Mononuclear cell (primary cell): ENCODE measurements around the gene ZNF154. TPM values are rescaled to one million over a fixed set of nuclear protein-coding genes. Genes with fewer than 3 reads are reported as not detected.
A peak's percentile ranks its signal among the peaks of the same experiment; 100 is the strongest.

Experiments
- H3K27me3 ChIP-seq: 2 replicates; pipeline ENCODE4 v1.6.0; 2011; ENCODE audit warnings: low read length, control low read depth; ENCODE audit not compliant: insufficient read depth
- H3K4me1 ChIP-seq: 2 replicates; pipeline ENCODE4 v1.5.1; 2011; ENCODE audit warnings: mild to moderate bottlenecking, low read length, control low read depth; ENCODE audit not compliant: insufficient read depth
- H3K4me3 ChIP-seq: 2 replicates; pipeline ENCODE4 v1.5.1; 2011; ENCODE audit warnings: mild to moderate bottlenecking, low read length, moderate library complexity
- H3K9me3 ChIP-seq: 2 replicates; pipeline ENCODE4 v1.5.1; 2011; ENCODE audit warnings: low read depth, mild to moderate bottlenecking, control low read depth, low read length
- total RNA-seq: library from RNA; depleted of rRNA; stranded (reverse); fragments of >200 nt; gene quantifications from one replicate; pipeline ENCODE4 v1.2.3, GENCODE V29; 2012

ZNF154 gene
- total RNA-seq, 1 donor, result 5.5 TPM

GRCh38 chr19:57701625-57702024 lies 7.4 kb downstream of the ZNF154 start:
- Histone ChIP-seq H3K4me1 (no peaks in the 10 kb centered on the region), H3K9me3 (peaks cover 47% of the 10 kb centered on the region), H3K4me3 (no peak overlapping the region), H3K27me3 (no peaks in the 10 kb centered on the region)

GRCh38 chr19:57689750-57690149 lies 19.3 kb downstream of the ZNF154 start:
- H3K4me1 ChIP-seq, result no peaks in the 10 kb centered on the region
- H3K27me3 ChIP-seq, result no peaks in the 10 kb centered on the region
- peaks cover 67% of the 10 kb centered on the region for H3K9me3 ChIP-seq
- H3K4me3 ChIP-seq, result no peak overlapping the region

DNA sequence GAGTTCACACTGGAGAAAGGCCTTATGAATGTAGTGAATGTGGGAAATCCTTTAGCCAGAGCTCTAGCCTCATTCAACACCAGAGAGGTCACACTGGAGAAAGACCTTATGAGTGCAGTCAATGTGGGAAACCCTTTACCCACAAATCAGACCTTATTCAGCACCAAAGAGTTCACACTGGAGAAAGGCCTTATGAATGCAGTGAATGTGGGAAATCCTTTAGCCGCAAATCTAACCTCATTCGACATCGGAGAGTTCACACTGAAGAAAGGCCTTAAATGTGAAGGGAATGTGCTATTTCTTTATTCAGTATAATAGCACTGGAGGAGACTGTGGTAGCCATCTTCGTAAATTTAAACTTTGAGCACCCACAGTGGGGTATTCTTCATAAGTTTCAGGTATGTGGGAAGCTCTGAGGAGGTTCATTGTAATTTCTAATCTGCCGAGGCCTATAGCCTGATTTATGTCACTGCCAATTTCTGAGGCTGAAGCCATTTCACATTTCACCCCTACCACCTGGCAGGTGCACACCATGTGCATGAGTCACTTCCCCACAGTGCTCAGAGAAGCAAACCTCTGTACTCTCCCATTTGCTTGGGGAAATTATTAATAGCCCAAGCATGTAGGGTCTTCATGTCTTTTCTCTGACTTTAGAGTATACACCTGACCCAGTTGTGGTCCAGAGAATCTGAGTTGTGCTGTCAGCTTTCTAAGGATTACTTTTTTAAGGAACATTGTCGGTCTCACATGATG lies 20.8 kb downstream of the ZNF154 start:
- peaks cover 83% of the 10 kb centered on the region for H3K9me3 ChIP-seq

DNA sequence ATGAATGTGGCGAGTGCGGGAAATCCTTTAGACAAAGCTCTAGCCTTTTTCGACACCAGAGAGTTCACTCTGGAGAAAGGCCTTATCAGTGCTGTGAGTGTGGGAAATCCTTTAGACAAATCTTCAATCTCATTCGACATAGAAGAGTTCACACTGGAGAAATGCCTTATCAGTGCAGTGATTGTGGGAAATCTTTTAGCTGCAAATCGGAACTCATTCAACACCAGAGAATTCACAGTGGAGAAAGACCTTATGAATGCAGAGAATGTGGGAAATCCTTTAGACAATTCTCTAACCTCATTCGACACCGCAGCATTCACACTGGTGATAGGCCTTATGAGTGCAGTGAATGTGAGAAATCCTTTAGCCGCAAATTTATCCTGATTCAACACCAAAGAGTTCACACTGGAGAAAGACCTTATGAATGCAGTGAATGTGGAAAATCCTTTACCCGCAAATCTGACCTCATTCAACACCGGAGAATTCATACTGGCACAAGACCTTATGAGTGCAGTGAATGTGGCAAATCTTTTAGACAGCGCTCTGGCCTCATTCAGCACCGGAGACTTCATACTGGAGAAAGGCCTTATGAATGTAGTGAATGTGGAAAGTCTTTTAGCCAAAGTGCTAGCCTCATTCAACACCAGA lies 21.5 kb downstream of the ZNF154 start:
- peaks cover 86% of the 10 kb centered on the region for H3K9me3 ChIP-seq
- peaks cover 11% of the 10 kb centered on the region for H3K4me1 ChIP-seq
- no peaks in the 10 kb centered on the region for H3K27me3 ChIP-seq
- H3K4me3 ChIP-seq, result no peak overlapping the region

More for the DNA sequence above, 20.8 kb downstream of the ZNF154 start:
- Histone ChIP-seq H3K4me3 (no peak overlapping the region), H3K27me3 (no peaks in the 10 kb centered on the region), H3K4me1 (peaks cover 4% of the 10 kb centered on the region)

DNA sequence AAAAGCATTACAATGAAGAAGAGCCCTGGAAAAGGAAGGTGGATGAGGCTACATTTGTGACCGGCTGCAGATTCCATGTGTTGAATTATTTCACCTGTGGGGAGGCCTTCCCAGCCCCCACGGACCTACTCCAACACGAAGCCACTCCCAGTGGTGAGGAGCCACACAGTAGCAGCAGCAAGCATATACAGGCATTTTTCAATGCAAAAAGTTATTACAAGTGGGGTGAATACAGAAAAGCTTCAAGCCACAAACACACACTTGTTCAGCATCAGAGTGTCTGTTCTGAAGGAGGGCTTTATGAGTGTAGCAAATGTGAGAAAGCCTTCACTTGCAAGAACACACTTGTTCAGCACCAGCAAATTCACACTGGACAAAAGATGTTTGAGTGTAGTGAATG lies 22.3 kb downstream of the ZNF154 start:
- Histone ChIP-seq H3K4me1 (peaks cover 15% of the 10 kb centered on the region), H3K9me3 (peaks cover 86% of the 10 kb centered on the region), H3K4me3 (no peak overlapping the region), H3K27me3 (no peaks in the 10 kb centered on the region)

- H3K9me3 ChIP-seq, result peaks cover 52% of the 10 kb centered on the region
- peaks cover 15% of the 10 kb centered on the region for H3K4me1 ChIP-seq
- peak overlapping the region; percentile 70 for H3K4me3 ChIP-seq
- H3K27me3 ChIP-seq, result peaks cover 9% of the 10 kb centered on the region
These were observed 26.7 kb downstream of the ZNF154 start for GRCh38 chr19:57682226-57682766.

GRCh38 chr19:57675881-57676280 lies 33.1 kb downstream of the ZNF154 start:
- H3K4me3 ChIP-seq, result no peak overlapping the region
- peaks cover 7% of the 10 kb centered on the region for H3K9me3 ChIP-seq
- H3K4me1 ChIP-seq, result no peaks in the 10 kb centered on the region
- H3K27me3 ChIP-seq, result peaks cover 14% of the 10 kb centered on the region

DNA sequence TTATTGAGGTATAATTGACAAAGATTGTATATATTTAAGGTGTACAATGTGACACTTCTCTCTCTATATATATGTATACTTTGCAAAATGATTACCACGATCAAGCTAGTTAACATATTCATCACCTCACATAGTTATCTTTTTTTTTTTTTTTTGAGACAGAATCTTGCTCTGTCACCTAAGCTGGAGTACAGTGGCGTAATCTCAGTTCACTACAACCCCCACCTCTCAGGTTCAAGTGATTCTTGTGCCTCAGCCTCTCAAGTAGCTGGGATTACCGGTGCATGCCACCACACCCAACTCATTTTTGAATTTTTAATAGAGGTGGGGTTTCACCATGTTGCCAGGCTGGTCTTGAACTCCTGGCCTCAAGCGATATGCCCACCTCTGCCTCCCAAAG lies 36.5 kb downstream of the ZNF154 start:
- Histone ChIP-seq H3K27me3 (peaks cover 5% of the 10 kb centered on the region), H3K4me1 (no peaks in the 10 kb centered on the region), H3K4me3 (no peak overlapping the region), H3K9me3 (no peaks in the 10 kb centered on the region)

- Histone ChIP-seq H3K27me3 (no peaks in the 10 kb centered on the region), H3K4me3 (no peak overlapping the region), H3K9me3 (no peaks in the 10 kb centered on the region), H3K4me1 (no peaks in the 10 kb centered on the region)
These were observed 37.7 kb downstream of the ZNF154 start for GRCh38 chr19:57671124-57671895.

GRCh38 chr19:57668635-57669034 lies 40.4 kb downstream of the ZNF154 start, which contains the start of gene ZSCAN4:
ZSCAN4 (plus strand) TSS chr19:57668935; CDS start chr19:57676146, 7,211 bp downstream.
- no peaks in the 10 kb centered on the region for H3K9me3 ChIP-seq
- H3K4me3 ChIP-seq, result no peak within 1 kb of the TSS
- H3K27me3 ChIP-seq, result peaks cover 18% of the 10 kb centered on the region
- peaks cover 8% of the 10 kb centered on the region for H3K4me1 ChIP-seq

DNA sequence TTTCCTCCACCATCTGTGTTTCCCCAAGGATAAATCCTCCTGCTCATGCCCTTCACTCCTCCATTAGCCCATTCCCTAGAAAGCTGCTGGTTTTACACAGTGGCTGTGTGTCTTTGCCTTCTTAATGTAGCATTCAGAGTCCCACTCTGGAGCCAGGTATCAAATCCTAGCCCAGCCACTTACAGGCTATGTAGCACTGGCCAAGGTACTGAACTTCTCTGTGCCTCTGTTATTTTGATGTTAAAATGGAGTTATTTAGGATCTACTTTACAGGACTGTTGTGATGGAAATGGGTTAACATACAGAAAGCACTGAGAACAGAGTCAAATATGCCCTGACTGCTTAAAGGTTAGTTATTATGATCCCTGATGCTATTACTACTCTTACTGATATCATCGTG lies 41.8 kb downstream of the ZNF154 start:
- Histone ChIP-seq H3K4me3 (no peak overlapping the region), H3K27me3 (peaks cover 32% of the 10 kb centered on the region), H3K4me1 (peaks cover 8% of the 10 kb centered on the region), H3K9me3 (no peaks in the 10 kb centered on the region)

- Histone ChIP-seq H3K27me3 (peaks cover 40% of the 10 kb centered on the region), H3K4me3 (no peak overlapping the region), H3K4me1 (peaks cover 8% of the 10 kb centered on the region), H3K9me3 (no peaks in the 10 kb centered on the region)
These were observed 43.7 kb downstream of the ZNF154 start for GRCh38 chr19:57665261-57665806.

DNA sequence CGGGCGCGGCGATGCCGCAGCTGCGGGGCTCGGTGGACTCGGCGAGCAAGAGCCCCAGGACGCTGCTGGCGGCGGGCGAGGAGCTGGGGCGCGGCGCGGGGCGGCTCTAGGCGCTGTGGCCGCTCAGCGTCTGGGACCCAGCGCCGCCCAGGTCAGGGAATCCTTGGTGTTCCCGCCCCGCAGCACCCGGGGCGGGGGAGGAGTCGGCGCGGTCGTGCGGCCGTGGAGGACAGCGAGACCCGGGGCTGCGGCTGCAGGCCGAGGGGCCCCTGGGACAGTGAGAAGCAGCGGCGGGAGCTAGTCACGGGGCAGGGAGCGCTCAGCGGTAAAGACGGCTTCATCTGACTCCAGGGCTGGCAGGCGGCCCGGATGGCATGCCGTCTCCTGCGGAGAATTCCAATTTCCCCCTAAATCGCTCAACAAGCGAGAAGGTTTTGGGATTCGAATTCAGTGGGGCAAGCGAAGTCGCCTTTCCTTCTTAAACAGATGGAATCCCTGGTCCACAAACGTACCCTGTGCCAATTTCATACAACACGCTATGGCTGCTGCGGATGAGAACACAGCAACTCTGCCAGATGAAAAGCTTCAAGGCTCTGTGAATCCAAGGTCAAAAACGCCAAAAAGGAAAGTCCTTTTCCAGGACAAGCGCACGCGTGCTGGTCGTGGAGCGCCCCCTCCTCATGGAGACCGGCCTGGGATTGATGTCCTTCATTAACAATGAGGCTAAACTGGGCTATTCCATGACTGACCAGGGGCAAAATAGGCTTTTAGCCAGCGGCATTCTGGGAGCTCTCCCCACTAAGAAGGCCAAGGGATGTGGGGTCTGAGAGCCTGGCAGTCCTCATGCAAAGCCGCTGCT lies 44.5 kb downstream of the ZNF154 start:
- Histone ChIP-seq H3K27me3 (peaks cover 40% of the 10 kb centered on the region), H3K4me1 (peaks cover 8% of the 10 kb centered on the region), H3K4me3 (no peak overlapping the region), H3K9me3 (no peaks in the 10 kb centered on the region)

DNA sequence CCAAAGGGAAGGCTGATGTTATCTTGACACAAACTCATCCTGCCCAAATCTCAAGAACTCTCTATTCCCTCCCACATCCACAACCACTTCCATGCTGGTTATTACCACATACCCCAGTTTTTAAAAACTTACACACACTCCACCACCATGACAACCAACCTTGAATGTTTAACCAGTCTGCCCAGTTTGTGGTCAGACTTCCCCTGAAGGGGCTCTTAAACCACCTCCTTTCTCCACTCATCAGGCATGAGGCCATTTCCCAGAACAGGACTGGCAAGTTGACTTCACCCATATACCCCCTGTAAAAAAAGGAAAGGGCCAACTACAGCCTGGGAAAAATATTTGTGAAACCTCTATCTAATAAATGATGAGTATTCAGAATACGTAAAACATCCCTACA lies 52.7 kb downstream of the ZNF154 start:
- Histone ChIP-seq H3K27me3 (peaks cover 5% of the 10 kb centered on the region), H3K9me3 (no peaks in the 10 kb centered on the region), H3K4me3 (no peak overlapping the region)

More for the DNA sequence above, 52.7 kb downstream of the ZNF154 start:
- no peaks in the 10 kb centered on the region for H3K4me1 ChIP-seq
